ENCODE results near the gene TNIP2.
"Not testable (repeated sequence)": the region's sequence is repeated elsewhere in the genome, so short reads cannot be mapped to it uniquely, and the experiment has no call there.

Gene TNIP2

GRCh38 chr4:2745516-2745915 is 10.6 kb downstream of the TNIP2 start:
- H3K4me3 ChIP-seq: no peak overlapping the region
- no peaks in the 10 kb centered on the region for H3K9me3 ChIP-seq (ENCODE audit: low read depth, low read length)
- peaks cover 35% of the 10 kb centered on the region; the same call in 1 of the 2 replicates for H3K36me3 ChIP-seq (ENCODE audit: insufficient read depth, low read length)
- H3K27ac ChIP-seq: no peak overlapping the region
- no peak for DNase-seq (ENCODE audit: low read depth, low spot score)
- TF ChIP-seq EZH2 (IDR thresholded peaks at IDR 0.05): no peak
- TF ChIP-seq POLR2AphosphoS5 (IDR thresholded peaks at IDR 0.05; ENCODE audit: borderline replicate concordance, low read depth, low read length): no peak
- TF ChIP-seq FOXP2 (optimal IDR thresholded peaks at IDR 0.05; ENCODE audit: control extremely low read depth, extremely low read length, insufficient read depth): no peak
- H3K9ac ChIP-seq (ENCODE audit: insufficient read length): no peak overlapping the region

GRCh38 chr4:2744576-2745270 is 11.4 kb downstream of the TNIP2 start:
- TF ChIP-seq POLR2AphosphoS5 (IDR thresholded peaks at IDR 0.05; ENCODE audit: borderline replicate concordance, low read depth, low read length) (no peak), EZH2 (IDR thresholded peaks at IDR 0.05) (no peak), FOXP2 (optimal IDR thresholded peaks at IDR 0.05; ENCODE audit: control extremely low read depth, extremely low read length, insufficient read depth) (no peak)
- Histone ChIP-seq H3K9ac (ENCODE audit: insufficient read length) (no peak overlapping the region), H3K27ac (no peak overlapping the region), H3K9me3 (ENCODE audit: low read depth, low read length) (no peaks in the 10 kb centered on the region), H3K36me3 (ENCODE audit: insufficient read depth, low read length) (peaks cover 35% of the 10 kb centered on the region; the same call in 1 of the 2 replicates), H3K4me3 (no peak overlapping the region)
- DNase-seq (ENCODE audit: low read depth, low spot score): no peak

DNA sequence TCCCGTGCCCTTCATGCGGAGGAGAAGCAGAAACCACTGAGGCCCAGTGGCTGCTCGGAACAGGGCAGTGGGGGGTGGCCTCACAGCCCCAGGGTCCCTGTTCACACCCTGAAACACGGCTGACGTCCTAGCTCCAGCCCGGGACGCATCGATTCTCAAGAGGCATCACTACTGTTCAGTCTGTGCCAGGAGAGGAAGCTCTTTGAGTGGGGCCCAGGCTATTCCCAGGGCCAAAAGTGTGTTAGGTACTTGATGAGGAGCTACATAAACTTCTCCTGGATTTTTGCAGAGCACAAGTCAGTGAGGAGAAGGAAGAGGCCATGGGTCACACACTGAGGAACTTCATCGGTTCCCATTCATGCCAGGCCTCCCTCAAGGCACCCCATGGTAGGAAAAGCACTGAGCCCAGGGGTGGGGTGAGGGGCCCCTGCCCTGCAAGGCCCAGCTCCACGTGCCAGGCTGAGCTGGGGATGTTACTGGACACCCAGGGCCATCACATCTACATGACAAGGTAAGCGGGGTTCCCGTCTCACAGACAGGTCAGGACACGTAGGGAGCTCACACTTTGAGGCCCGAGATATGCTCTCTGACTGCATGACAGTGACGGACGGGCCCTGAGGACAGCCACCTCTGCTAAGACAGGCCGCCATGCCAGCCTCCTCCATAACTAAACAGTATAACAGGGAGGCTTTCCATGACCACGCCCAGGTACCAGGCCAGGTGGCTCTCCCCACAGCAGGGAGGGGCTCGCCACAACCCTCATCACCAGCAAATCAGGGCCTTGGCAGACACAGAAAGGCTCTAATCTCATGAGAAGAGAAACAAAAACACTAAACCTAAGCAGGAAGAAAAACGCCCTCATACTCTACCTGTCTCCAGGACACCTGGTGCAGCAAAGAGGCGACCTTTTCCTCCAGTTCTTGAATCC is 12.4 kb downstream of the TNIP2 start:
- H3K9me3 ChIP-seq (ENCODE audit: low read depth, low read length): no peaks in the 10 kb centered on the region
- DNase-seq (ENCODE audit: low read depth, low spot score): no peak
- no peak overlapping the region for H3K9ac ChIP-seq (ENCODE audit: insufficient read length)
- TF ChIP-seq FOXP2 (optimal IDR thresholded peaks at IDR 0.05; ENCODE audit: control extremely low read depth, extremely low read length, insufficient read depth): no peak
- no peak overlapping the region for H3K27ac ChIP-seq
- no peak overlapping the region for H3K4me3 ChIP-seq
- peaks cover 35% of the 10 kb centered on the region; the same call in 1 of the 2 replicates for H3K36me3 ChIP-seq (ENCODE audit: insufficient read depth, low read length)

DNA sequence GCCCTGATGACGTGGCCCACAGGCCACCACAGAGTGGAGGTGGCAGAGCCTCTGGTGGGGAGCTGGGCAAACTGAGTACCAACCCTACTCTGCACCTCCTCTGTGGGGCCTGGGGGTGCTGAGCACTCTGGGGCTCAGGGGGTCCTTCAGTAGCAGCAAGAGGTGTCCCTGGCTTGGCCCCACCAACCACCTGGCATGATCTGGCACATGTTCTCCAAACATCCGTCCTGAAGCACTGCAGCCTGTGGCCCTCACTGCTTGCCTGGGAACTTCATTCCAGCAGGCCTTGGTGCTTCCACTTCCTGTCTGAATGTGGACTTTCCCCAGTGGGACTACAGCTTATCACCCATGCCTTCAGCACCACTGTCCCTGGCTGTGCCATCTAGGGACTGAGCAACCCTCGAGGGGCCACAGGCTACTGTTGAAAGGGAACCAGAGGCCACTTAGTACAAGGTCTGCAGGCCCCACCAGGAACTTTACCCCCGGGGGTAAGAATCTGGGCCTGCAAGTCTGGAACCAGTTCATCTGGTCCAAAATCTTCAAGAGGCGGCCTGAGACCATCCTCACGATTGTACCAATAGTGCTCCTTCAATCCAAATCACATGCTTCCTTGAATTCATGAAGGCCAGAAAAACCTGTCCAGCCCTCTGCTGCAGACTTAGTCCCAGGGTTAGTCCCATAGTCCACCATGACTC is 13.2 kb downstream of the TNIP2 start:
- Histone ChIP-seq H3K36me3 (ENCODE audit: insufficient read depth, low read length) (peaks cover 35% of the 10 kb centered on the region; the same call in 1 of the 2 replicates), H3K9me3 (ENCODE audit: low read depth, low read length) (no peaks in the 10 kb centered on the region), H3K4me3 (no peak overlapping the region), H3K9ac (ENCODE audit: insufficient read length) (no peak overlapping the region), H3K27ac (no peak overlapping the region)
- TF ChIP-seq EZH2 (IDR thresholded peaks at IDR 0.05) (no peak), FOXP2 (optimal IDR thresholded peaks at IDR 0.05; ENCODE audit: control extremely low read depth, extremely low read length, insufficient read depth) (no peak)
- DNase-seq (ENCODE audit: low read depth, low spot score): no peak

GRCh38 chr4:2742081-2742822 is 13.9 kb downstream of the TNIP2 start:
- TF ChIP-seq FOXP2 (optimal IDR thresholded peaks at IDR 0.05; ENCODE audit: control extremely low read depth, extremely low read length, insufficient read depth) (no peak), EZH2 (IDR thresholded peaks at IDR 0.05) (no peak), POLR2AphosphoS5 (IDR thresholded peaks at IDR 0.05; ENCODE audit: borderline replicate concordance, low read depth, low read length) (no peak)
- Histone ChIP-seq H3K4me3 (no peak overlapping the region), H3K27ac (no peak overlapping the region), H3K9ac (ENCODE audit: insufficient read length) (no peak overlapping the region), H3K9me3 (ENCODE audit: low read depth, low read length) (no peaks in the 10 kb centered on the region), H3K36me3 (ENCODE audit: insufficient read depth, low read length) (peaks cover 29% of the 10 kb centered on the region; the same call in 1 of the 2 replicates)
- no peak for DNase-seq (ENCODE audit: low read depth, low spot score)

DNA sequence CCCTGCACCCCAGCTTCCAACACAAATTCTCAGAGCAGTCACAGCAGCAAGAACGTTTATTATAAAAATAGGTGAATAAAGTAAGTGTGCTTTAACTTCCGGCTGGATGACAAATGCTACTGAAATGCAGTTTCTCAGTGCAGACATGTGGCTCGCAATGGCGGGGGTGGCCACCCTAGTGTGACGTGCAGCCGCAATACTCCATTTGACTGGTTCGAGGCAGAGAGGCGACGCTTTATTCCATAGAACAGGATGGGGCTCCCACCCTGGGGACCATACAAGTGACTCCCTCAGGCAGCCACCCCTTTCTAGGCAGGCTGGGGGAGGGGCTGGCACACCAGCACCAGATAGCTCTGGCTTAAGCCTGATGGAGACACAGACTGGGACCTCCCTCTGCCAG is 14.5 kb downstream of the TNIP2 start:
- TF ChIP-seq FOXP2 (optimal IDR thresholded peaks at IDR 0.05; ENCODE audit: control extremely low read depth, extremely low read length, insufficient read depth): no peak
- TF ChIP-seq POLR2AphosphoS5 (IDR thresholded peaks at IDR 0.05; ENCODE audit: borderline replicate concordance, low read depth, low read length): no peak
- no peak for TF ChIP-seq EZH2 (IDR thresholded peaks at IDR 0.05)
- H3K4me3 ChIP-seq: no peak overlapping the region
- no peak overlapping the region for H3K9ac ChIP-seq (ENCODE audit: insufficient read length)
- no peaks in the 10 kb centered on the region for H3K9me3 ChIP-seq (ENCODE audit: low read depth, low read length)
- peaks cover 23% of the 10 kb centered on the region; the same call in 1 of the 2 replicates for H3K36me3 ChIP-seq (ENCODE audit: insufficient read depth, low read length)
- DNase-seq (ENCODE audit: low read depth, low spot score): no peak
- H3K27ac ChIP-seq: no peak overlapping the region

DNA sequence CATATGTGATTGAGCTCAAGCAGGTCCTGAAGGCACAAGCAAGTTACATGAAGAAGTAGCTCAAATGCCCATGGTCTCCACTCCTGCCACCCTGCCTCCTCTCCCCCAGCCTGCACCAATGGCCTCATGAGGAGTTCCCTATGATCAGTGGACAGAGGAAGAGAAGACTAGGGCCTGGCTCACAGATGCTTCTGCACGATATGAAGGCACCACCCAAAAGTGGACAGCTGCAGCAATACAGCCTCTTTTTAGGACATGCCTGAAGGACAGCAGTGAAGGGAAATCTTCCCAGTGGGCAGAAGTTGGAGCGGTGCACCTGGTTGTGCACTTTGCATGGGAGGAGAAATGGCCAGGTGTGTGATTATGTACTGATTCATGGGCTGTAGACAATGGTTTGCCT is 17.8 kb downstream of the TNIP2 start:
- not testable (repeated sequence) for H3K36me3 ChIP-seq (ENCODE audit: insufficient read depth, low read length); H3K4me3 ChIP-seq; H3K27ac ChIP-seq; H3K9ac ChIP-seq (ENCODE audit: insufficient read length); H3K9me3 ChIP-seq (ENCODE audit: low read depth, low read length); DNase-seq (ENCODE audit: low read depth, low spot score)

- peaks cover 19% of the 10 kb centered on the region; the same call in 1 of the 2 replicates for H3K36me3 ChIP-seq (ENCODE audit: insufficient read depth, low read length)
- no peak for DNase-seq (ENCODE audit: low read depth, low spot score)
- TF ChIP-seq POLR2AphosphoS5 (IDR thresholded peaks at IDR 0.05; ENCODE audit: borderline replicate concordance, low read depth, low read length) (no peak), EZH2 (IDR thresholded peaks at IDR 0.05) (no peak), FOXP2 (optimal IDR thresholded peaks at IDR 0.05; ENCODE audit: control extremely low read depth, extremely low read length, insufficient read depth) (no peak)
Measured at GRCh38 chr4:2735869-2736268, 20.3 kb downstream of the TNIP2 start.

More at GRCh38 chr4:2735869-2736268, 20.3 kb downstream of the TNIP2 start:
- no peak overlapping the region for H3K4me3 ChIP-seq
- no peak overlapping the region for H3K9ac ChIP-seq (ENCODE audit: insufficient read length)
- H3K9me3 ChIP-seq (ENCODE audit: low read depth, low read length): no peaks in the 10 kb centered on the region
- H3K27ac ChIP-seq: 0 out of 2 replicates have a peak overlapping the region, but pooled peaks have one; percentile 44
